Sigmoid colon (tissue), 7 donors: ENCODE data around the gene GAB2. TPM values are rescaled to one million over a fixed set of nuclear protein-coding genes. Genes with fewer than 3 reads are reported as not detected.

Source experiments
- DNase-seq: peaks from one replicate; pipeline ENCODE4 v3.0.0-alpha.2; 2019
- H3K27ac ChIP-seq, 4 donors: fragments of 200-600 bp; sonication (generic); one replicate each; pipeline ENCODE4 v1.5.1; 2016 to 2019; ENCODE audit warnings: mild to moderate bottlenecking in 1 of 4
- H3K27me3 ChIP-seq, 3 donors: fragments of 200-600 bp; sonication (generic); one replicate each; pipeline ENCODE4 v1.5.1; 2019; ENCODE audit warnings: mild to moderate bottlenecking in 1 of 3
- H3K36me3 ChIP-seq, 4 donors: fragments of 200-600 bp; sonication (generic); one replicate each; pipeline ENCODE4 v1.5.1; 2016 to 2019
- H3K4me1 ChIP-seq, 4 donors: fragments of 200-600 bp; sonication (generic); one replicate each; pipeline ENCODE4 v1.5.1; 2017 to 2019
- H3K4me3 ChIP-seq, 4 donors: fragments of 200-600 bp; sonication (generic); one replicate each; pipeline ENCODE4 v1.5.1; 2017 to 2019; ENCODE audit warnings: mild to moderate bottlenecking in 2 of 4, moderate library complexity in 1 of 4
- H3K9me3 ChIP-seq, 4 donors: fragments of 200-600 bp in 3 of 4; sonication (generic) in 3 of 4; one replicate each; pipeline versions ENCODE4 v1.5.1 to v1.6.1; 2013 to 2019
- EP300 ChIP-seq, 4 donors: sonication (generic); formaldehyde crosslinking; IDR thresholded peaks; one replicate each; pipeline ENCODE4 v1.6.1; 2017; ENCODE audit warnings: antibody characterized with exemption in 4 of 4
- POLR2A ChIP-seq, 2 donors: fragments of 450-650 bp; IDR thresholded peaks; one replicate each; pipeline ENCODE4 v1.6.1; 2016; ENCODE audit warnings: antibody characterized with exemption in 2 of 2, mild to moderate bottlenecking in 2 of 2, moderate library complexity in 2 of 2
- POLR2AphosphoS5 ChIP-seq, 4 donors: sonication (generic); formaldehyde crosslinking; IDR thresholded peaks; one replicate each; pipeline ENCODE4 v1.6.1; 2017; ENCODE audit warnings: antibody characterized with exemption in 4 of 4
- WGBS, 2 donors: extraction: QIAGEN DNeasy Blood & Tissue Kit; methylation state at CpG; one replicate each; pipeline ENCODE4 v1.1.7; 2013; 5-methylcytosine and 5-hydroxymethylcytosine counted together
- intact Hi-C: fragments of 100-400 bp; cut with DNase I; formaldehyde crosslinking; loops from one replicate; pipeline ENCODE4 v1.15.1; 2023
- polyA plus RNA-seq, 3 donors: library from polyadenylated mRNA; stranded (reverse); fragments of 200-250 nt; gene quantifications; one replicate each; pipeline ENCODE4 v1.2.3, GENCODE V29; 2013
- total RNA-seq, 4 donors: library from RNA; depleted of rRNA; stranded (reverse); fragments of >200 nt; gene quantifications; one replicate each; pipeline ENCODE4 v1.1.0, GENCODE V29; 2016
- TF ChIP-seq, protein P1 (sequence below), 4 experiments: fragments of 450-650 bp in 3 of 4; fragments of 200-600 bp in 1 of 4; IDR thresholded peaks; one replicate each; pipeline ENCODE4 v1.5.1; 2016 to 2019; ENCODE audit warnings: antibody characterized with exemption in 4 of 4, mild to moderate bottlenecking in 3 of 4, moderate library complexity in 2 of 4
- donor health status: healthy with polysubstance abuse.
- donor health status: Bipolar disorder and iron deficiency.
- donor health status: healthy.

GAB2 gene
- total and polyA plus RNA-seq, 7 donors, result 10.8 to 23.5 (median 13.6) TPM

DNA sequence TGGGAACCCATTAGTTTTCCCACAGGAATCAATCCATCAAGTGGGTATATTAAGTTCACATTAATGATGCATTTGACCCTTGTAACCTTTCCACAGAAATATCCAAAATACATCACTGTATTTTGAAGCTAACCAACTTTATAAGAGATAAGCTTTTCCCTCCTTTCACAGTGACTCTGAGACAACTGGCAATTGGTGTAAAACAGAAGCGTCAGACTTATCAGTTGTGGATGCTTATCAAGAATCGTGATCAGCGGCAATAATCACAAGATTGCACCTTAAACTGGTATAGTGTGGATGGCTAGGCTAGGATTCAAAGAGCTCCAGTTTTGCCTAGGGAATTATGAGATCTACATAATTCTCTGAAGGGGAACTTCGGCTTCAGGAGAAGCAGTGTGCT lies 155.8 kb downstream of the GAB2 start:
- WGBS, 2 donors, result 62 to 87% methylated on average over 4 of the region's 4 CpGs

DNA sequence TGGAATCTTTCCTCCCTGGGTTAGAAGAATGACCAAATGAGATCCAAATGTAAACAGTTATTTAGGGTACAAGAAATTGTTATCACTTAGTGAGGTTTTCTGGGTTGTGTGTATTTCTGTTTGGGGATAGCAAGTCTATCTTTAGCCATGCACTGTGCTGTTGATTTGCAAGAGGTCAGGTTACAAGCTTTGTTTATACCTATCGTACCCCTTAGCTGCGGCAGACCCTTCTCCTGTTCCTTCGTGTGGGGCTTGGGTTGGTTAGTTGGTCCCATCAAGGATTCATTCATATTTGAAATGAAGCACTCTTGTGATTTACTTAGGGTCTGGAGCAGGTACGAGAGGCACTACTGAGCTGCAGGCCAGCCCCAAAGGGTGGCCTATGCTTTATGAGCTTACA lies 156.3 kb downstream of the GAB2 start:
- H3K27ac ChIP-seq, result no peak overlapping the region
- no peak overlapping the region for H3K4me3 ChIP-seq
- H3K4me1 ChIP-seq, result peaks cover 0 to 4% (median 0%) of the 10 kb centered on the region in 4 donors
- WGBS, 2 donors, result 90% methylated on average over 4 of the region's 4 CpGs
- TF ChIP-seq EP300 (IDR thresholded peaks at IDR 0.05) (no peak), POLR2AphosphoS5 (IDR thresholded peaks at IDR 0.05) (no peak), POLR2A (IDR thresholded peaks at IDR 0.05) (no peak)
- TF ChIP-seq, protein P1, sequence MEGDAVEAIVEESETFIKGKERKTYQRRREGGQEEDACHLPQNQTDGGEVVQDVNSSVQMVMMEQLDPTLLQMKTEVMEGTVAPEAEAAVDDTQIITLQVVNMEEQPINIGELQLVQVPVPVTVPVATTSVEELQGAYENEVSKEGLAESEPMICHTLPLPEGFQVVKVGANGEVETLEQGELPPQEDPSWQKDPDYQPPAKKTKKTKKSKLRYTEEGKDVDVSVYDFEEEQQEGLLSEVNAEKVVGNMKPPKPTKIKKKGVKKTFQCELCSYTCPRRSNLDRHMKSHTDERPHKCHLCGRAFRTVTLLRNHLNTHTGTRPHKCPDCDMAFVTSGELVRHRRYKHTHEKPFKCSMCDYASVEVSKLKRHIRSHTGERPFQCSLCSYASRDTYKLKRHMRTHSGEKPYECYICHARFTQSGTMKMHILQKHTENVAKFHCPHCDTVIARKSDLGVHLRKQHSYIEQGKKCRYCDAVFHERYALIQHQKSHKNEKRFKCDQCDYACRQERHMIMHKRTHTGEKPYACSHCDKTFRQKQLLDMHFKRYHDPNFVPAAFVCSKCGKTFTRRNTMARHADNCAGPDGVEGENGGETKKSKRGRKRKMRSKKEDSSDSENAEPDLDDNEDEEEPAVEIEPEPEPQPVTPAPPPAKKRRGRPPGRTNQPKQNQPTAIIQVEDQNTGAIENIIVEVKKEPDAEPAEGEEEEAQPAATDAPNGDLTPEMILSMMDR (IDR thresholded peaks at IDR 0.05), result no peak
- intact Hi-C loops, result no loop called here
- no peak for DNase-seq
- no peaks in the 10 kb centered on the region for H3K27me3 ChIP-seq
- H3K9me3 ChIP-seq, result no peaks in the 10 kb centered on the region
- no peaks in the 10 kb centered on the region for H3K36me3 ChIP-seq

More for the DNA sequence above, 155.8 kb downstream of the GAB2 start:
- TF ChIP-seq EP300 (IDR thresholded peaks at IDR 0.05) (no peak), POLR2A (IDR thresholded peaks at IDR 0.05) (no peak), POLR2AphosphoS5 (IDR thresholded peaks at IDR 0.05) (no peak)
- TF ChIP-seq, protein P1 (IDR thresholded peaks at IDR 0.05), result no peak
- H3K27ac ChIP-seq, result no peak overlapping the region
- no peak for DNase-seq
- no peak overlapping the region for H3K4me3 ChIP-seq
- intact Hi-C loops, result no loop called here
- no peaks in the 10 kb centered on the region for H3K36me3 ChIP-seq
- H3K27me3 ChIP-seq, result no peaks in the 10 kb centered on the region
- H3K9me3 ChIP-seq, result no peaks in the 10 kb centered on the region
- H3K4me1 ChIP-seq, result no peaks in the 10 kb centered on the region

DNA sequence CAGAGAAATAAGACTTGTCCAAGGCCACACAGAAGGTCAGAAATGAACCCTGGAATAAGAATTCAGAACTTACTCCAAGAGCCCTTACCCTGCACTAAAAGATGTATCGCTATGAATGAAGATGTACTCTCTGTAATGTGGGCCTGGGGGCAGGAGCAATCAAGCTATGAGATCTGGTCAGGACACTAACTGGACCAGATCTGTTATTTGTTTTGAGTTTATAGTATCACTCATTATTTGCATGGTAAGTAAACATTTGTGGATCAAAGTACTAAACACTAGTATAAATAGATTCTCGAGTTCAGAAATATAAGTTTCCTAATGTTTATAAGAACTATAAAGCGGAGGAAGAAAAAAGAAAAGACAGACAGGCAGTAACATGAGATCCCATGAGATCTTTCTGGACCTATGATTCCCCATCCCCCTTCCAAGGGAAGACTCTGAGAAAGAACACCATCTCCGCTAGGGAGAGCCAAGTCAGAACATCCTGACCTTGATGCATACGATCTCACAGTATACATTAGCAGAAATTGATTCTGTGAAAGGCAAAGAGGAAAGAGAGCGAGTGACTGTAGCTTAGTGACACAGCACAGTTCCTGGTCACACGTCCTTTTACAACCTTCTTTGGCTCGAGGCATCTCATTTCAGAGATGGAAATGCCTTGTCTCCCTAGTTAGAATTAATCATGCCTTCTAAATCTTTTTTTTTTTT lies 157.7 kb downstream of the GAB2 start:
- H3K9me3 ChIP-seq, result no peaks in the 10 kb centered on the region
- no peak overlapping the region for H3K4me3 ChIP-seq
- peaks cover 0 to 4% (median 0%) of the 10 kb centered on the region in 4 donors for H3K4me1 ChIP-seq
- no peaks in the 10 kb centered on the region for H3K36me3 ChIP-seq
- intact Hi-C loops, result no loop called here
- DNase-seq, result no peak
- no peak overlapping the region for H3K27ac ChIP-seq
- H3K27me3 ChIP-seq, result no peaks in the 10 kb centered on the region
- TF ChIP-seq POLR2A (IDR thresholded peaks at IDR 0.05), result no peak
- TF ChIP-seq EP300 (IDR thresholded peaks at IDR 0.05), result no peak
- TF ChIP-seq, protein P1 (IDR thresholded peaks at IDR 0.05), result no peak
- TF ChIP-seq POLR2AphosphoS5 (IDR thresholded peaks at IDR 0.05), result no peak
- 49 to 77% methylated on average over 8 of the region's 8 CpGs for WGBS, 2 donors

DNA sequence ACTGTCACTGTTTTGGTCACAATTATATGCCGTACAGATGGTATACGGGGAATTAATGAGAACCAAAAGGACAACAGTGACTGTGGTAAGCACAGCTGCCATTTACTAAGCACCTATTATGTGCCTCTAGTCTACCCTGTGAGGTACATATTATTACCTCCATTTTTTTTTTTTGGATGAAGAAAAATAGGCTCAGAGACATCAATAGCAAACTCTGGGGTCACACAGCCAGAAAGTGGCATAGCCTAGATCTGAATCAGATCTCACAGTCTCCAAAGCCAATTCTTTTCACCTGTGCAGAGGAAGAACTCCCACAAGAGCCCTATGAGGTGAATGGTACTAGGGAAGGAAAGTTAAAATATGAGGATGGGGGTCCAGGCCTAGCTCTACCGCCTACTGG lies 160.0 kb downstream of the GAB2 start:
- no peak for DNase-seq
- intact Hi-C loops, result no loop called here
- no peak for TF ChIP-seq EP300 (IDR thresholded peaks at IDR 0.05)
- TF ChIP-seq POLR2A (IDR thresholded peaks at IDR 0.05), result no peak
- TF ChIP-seq POLR2AphosphoS5 (IDR thresholded peaks at IDR 0.05), result no peak
- TF ChIP-seq, protein P1 (IDR thresholded peaks at IDR 0.05), result no peak

More for the DNA sequence above, 160.0 kb downstream of the GAB2 start:
- H3K9me3 ChIP-seq, result no peaks in the 10 kb centered on the region
- no peaks in the 10 kb centered on the region for H3K27me3 ChIP-seq
- H3K36me3 ChIP-seq, result no peaks in the 10 kb centered on the region
- peak overlapping the region in 2 of 4 donors; percentile 14 to 27 for H3K27ac ChIP-seq
- WGBS, 2 donors, result 95 to 96% methylated on average over 3 of the region's 3 CpGs
- no peak overlapping the region for H3K4me3 ChIP-seq
- H3K4me1 ChIP-seq, result peaks cover 0 to 4% (median 0%) of the 10 kb centered on the region in 4 donors
